Neutrophil (primary cell): ENCODE measurements around the gene DST.
"Not testable (repeated sequence)": the region's sequence is repeated elsewhere in the genome, so short reads cannot be mapped to it uniquely, and the experiment has no call there.

Experiments
- H3K27ac ChIP-seq: fragments of 200-600 bp; sonication (generic); 2 replicates; pipeline ENCODE4 v1.5.1; 2016; ENCODE audit warnings: mild to moderate bottlenecking, moderate library complexity
- H3K27me3 ChIP-seq: fragments of 200-600 bp; sonication (generic); 2 replicates; pipeline ENCODE4 v1.6.0; 2016; ENCODE audit warnings: mild to moderate bottlenecking
- H3K36me3 ChIP-seq: fragments of 200-600 bp; sonication (generic); 2 replicates; pipeline ENCODE4 v1.5.1; 2017
- H3K4me1 ChIP-seq, 2 experiments: fragments of 200-600 bp in 1 of 2; sonication (generic) in 1 of 2; 1 replicate in 1 of 2; 2 replicates in 1 of 2; pipeline versions ENCODE4 v1.5.1 to v1.6.1; 2013 to 2016; ENCODE audit warnings: low read depth in 1 of 2, low read length in 1 of 2, mild to moderate bottlenecking in 1 of 2, moderate library complexity in 1 of 2; ENCODE audit not compliant: control insufficient read depth in 1 of 2, insufficient read depth in 1 of 2
- H3K4me3 ChIP-seq, 2 experiments: fragments of 200-600 bp in 1 of 2; sonication (generic) in 1 of 2; 1 replicate in 1 of 2; 2 replicates in 1 of 2; pipeline ENCODE4 v1.5.1; 2013 to 2016; ENCODE audit warnings: low read depth in 1 of 2, low read length in 1 of 2, mild to moderate bottlenecking in 1 of 2, moderate library complexity in 1 of 2
- H3K9me3 ChIP-seq: fragments of 200-600 bp; sonication (generic); 2 replicates; pipeline ENCODE4 v1.5.1; 2016
- CTCF ChIP-seq: fragments of 200-600 bp; sonication (generic); IDR thresholded peaks from 2 replicates; pipeline ENCODE4 v1.5.1; 2016; ENCODE audit warnings: antibody characterized with exemption

The DST gene

GRCh38 chr6:56505512-56506260, 137.0 kb downstream of the DST start:
- Histone ChIP-seq H3K27ac (no peak overlapping the region), H3K4me1 (no peaks in the 10 kb centered on the region), H3K27me3 (no peaks in the 10 kb centered on the region), H3K4me3 (no peak overlapping the region), H3K36me3 (no peaks in the 10 kb centered on the region), H3K9me3 (no peaks in the 10 kb centered on the region)
- TF ChIP-seq CTCF: no peak

GRCh38 chr6:56501993-56502392, 140.7 kb downstream of the DST start:
- no peak for TF ChIP-seq CTCF
- H3K9me3 ChIP-seq: no peaks in the 10 kb centered on the region
- no peaks in the 10 kb centered on the region for H3K36me3 ChIP-seq
- H3K27me3 ChIP-seq: no peaks in the 10 kb centered on the region
- no peak overlapping the region for H3K4me3 ChIP-seq
- no peaks in the 10 kb centered on the region for H3K4me1 ChIP-seq
- H3K27ac ChIP-seq: no peak overlapping the region

- H3K27me3 ChIP-seq: no peaks in the 10 kb centered on the region
- TF ChIP-seq CTCF: no peak
- no peak overlapping the region for H3K4me3 ChIP-seq
- no peak overlapping the region for H3K27ac ChIP-seq
- no peaks in the 10 kb centered on the region for H3K36me3 ChIP-seq
- no peaks in the 10 kb centered on the region for H3K9me3 ChIP-seq
- no peaks in the 10 kb centered on the region for H3K4me1 ChIP-seq
Observed at GRCh38 chr6:56499095-56499494, 143.6 kb downstream of the DST start.

- TF ChIP-seq CTCF: no peak
Observed at GRCh38 chr6:56497691-56498090, 145.0 kb downstream of the DST start.

GRCh38 chr6:56497240-56497639, 145.4 kb downstream of the DST start:
- Histone ChIP-seq H3K27ac (no peak overlapping the region), H3K4me3 (no peak overlapping the region), H3K4me1 (no peaks in the 10 kb centered on the region), H3K27me3 (no peaks in the 10 kb centered on the region), H3K36me3 (no peaks in the 10 kb centered on the region), H3K9me3 (no peaks in the 10 kb centered on the region)
- no peak for TF ChIP-seq CTCF

More at GRCh38 chr6:56497691-56498090, 145.0 kb downstream of the DST start:
- H3K9me3 ChIP-seq: no peaks in the 10 kb centered on the region
- H3K4me3 ChIP-seq: no peak overlapping the region
- H3K4me1 ChIP-seq: no peaks in the 10 kb centered on the region
- H3K27ac ChIP-seq: no peak overlapping the region
- H3K27me3 ChIP-seq: no peaks in the 10 kb centered on the region
- no peaks in the 10 kb centered on the region for H3K36me3 ChIP-seq

- not testable (repeated sequence) for H3K27ac ChIP-seq, H3K27me3 ChIP-seq, H3K4me3 ChIP-seq, H3K4me1 ChIP-seq, H3K9me3 ChIP-seq, H3K36me3 ChIP-seq
Observed at GRCh38 chr6:56496650-56497049, 146.0 kb downstream of the DST start.
